Fibroblast of skin of right quadriceps (primary cell): ENCODE results near the gene SAMD14.
A peak's percentile ranks its signal among the peaks of the same experiment; 100 is the strongest.
"Not testable (repeated sequence)": the region's sequence is repeated elsewhere in the genome, so short reads cannot be mapped to it uniquely, and the experiment has no call there.

Experiments used
- DNase-seq: peaks from one replicate; pipeline ENCODE4 v3.0.0-alpha.2; 2013

Gene SAMD14

DNA sequence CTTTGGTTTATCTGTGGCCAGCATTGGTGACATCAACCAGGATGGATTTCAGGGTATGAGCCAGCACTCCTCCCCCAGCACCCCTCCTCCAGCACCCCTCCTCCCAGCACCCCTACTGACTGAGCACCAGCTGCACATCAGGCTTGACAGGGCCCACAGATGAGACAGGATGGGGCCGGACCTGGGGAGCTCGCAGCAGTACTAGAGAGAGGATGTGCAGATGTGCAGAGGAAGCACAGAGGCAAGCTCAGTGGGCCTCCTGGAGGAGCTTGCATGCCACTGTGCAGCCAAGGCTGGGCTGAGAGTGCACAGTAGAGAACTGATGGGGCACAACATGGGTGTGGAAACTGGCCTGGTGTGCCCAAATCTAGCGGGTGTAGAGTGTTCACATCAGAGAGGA lies 57.8 kb downstream of the SAMD14 start:
- DNase-seq, result no peak

DNA sequence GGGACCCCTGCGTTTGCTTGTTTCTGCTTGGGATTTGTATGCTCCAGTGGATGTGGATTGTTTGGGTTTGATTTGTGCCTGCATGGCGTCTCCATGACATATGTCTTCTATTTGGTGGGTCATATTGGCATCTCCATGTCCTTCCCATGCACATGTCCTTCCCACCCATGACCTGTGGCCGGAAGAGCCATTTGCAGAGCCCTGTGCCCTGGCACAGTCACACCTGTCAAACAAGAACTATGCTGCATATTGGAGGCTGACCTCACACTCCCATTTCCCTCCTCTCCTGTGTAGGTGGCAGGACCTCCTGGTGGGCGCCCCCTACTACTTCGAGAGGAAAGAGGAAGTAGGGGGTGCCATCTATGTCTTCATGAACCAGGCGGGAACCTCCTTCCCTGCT lies 58.3 kb downstream of the SAMD14 start:
- DNase-seq, result no peak

DNA sequence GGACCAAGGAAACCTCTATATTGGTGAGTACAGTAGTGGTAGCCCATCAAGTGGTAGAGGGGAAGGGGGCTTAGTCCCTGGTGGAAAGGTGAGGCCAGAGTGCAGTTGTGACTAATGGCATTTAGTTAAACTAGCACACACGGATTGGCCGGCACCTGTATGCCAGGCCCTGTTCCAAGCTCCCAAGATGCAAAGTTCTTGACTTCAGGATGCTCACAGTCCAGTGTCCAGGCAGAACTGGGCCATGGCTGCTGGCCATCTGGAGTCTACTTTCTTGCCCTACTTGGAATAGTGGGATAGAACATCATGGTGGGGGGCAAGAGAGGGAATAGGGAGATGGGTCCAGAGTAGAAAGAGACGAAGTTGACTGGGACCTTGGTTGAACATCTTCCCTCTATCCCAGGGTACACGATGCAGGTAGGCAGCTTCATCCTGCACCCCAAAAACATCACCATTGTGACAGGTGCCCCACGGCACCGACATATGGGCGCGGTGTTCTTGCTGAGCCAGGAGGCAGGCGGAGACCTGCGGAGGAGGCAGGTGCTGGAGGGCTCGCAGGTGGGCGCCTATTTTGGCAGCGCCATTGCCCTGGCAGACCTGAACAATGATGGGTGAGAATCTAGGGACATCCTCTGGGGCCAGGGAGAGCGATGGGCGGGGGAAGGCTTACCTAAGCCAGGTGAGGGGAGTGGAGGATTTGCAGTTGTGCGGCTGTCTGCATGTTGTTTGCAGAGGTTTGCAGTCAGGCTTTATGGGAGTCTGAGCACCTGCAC lies 58.9 kb downstream of the SAMD14 start:
- DNase-seq, result no peak

DNA sequence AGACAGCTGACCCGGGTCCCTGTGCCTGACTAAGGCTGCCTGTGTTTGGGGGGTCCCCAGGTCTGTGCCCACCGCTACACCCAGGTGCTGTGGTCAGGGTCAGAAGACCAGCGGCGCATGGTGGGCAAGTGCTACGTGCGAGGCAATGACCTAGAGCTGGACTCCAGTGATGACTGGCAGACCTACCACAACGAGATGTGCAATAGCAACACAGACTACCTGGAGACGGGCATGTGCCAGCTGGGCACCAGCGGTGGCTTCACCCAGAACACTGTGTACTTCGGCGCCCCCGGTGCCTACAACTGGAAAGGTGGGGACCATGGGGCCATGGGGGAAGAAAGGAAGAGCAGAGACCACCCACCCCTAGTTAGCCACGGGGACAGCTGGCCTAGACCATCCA lies 62.0 kb downstream of the SAMD14 start:
- no peak for DNase-seq

DNA sequence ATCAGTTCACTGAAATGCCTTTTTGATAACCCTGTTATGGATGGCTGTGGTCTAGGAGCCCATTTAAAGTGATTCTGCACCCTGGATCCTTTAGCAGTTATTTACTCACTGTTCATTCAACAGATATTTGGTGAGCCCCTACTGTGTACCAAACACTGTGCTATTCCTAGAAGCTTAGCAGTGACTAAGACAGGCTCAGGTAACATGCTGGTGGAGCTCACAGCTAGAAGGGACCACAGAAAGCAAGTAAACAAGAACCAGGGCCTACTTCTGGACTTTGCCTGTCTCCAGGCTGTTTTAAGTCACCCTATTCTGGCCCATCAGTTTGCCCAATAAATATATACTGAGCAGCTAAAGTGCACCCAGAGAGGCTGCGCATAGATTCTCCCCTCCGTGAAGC lies 63.0 kb downstream of the SAMD14 start:
- no peak for DNase-seq

DNA sequence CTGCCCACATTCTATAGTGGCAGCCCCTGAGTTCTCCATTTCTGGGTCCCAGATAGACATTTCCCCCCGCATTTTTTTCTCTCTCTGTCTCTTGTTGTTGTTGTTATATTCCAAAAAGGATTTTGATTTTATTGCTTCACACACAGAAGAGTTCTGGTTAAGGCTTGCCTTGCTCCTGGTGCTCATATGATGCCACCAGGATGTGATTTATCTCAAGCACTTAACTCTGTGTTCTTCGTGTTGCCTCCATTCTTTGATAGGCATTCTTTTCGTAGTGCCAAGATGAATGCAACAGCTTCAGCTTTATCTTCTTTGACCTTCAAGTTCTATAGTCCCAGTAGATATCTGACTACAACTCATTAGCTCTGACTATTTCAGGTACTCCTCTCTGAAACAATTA lies 64.9 kb downstream of the SAMD14 start:
- DNase-seq, result no peak

DNA sequence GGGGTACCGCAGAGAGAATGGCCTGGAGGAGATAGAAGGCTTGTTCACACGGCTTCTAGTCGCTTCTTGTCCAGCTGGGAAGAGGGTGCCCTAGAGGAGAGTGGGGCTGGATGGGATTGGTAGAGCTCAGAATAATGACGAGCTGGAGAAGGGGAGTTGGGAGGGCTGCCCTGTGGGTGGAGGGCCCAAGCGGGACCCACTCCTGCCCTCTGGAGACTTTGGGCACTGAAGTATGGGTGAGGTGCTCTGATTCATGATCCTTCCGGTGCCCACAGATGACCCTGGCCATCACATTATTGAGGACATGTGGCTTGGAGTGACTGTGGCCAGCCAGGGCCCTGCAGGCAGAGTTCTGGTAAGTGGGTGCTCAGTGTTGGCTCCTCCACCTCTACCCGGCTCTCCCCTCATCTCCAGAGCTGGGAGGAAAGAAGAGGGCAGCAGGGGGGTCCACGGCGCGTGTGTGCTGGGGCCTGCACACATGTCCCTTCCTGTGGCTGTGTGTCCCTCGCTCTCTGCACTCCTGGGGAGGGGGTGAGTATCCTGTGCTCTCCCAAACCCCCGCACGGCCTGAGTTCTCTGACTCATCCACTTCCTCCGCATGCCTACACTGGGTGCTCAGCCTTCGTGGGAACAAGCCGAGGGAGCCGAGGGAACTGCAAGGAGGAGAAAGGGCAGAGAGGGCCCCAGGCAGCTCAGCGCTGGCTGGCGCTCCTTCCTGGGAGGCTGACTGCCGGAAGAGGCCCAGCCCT lies 65.5 kb downstream of the SAMD14 start:
- peak; percentile 96 for DNase-seq

DNA sequence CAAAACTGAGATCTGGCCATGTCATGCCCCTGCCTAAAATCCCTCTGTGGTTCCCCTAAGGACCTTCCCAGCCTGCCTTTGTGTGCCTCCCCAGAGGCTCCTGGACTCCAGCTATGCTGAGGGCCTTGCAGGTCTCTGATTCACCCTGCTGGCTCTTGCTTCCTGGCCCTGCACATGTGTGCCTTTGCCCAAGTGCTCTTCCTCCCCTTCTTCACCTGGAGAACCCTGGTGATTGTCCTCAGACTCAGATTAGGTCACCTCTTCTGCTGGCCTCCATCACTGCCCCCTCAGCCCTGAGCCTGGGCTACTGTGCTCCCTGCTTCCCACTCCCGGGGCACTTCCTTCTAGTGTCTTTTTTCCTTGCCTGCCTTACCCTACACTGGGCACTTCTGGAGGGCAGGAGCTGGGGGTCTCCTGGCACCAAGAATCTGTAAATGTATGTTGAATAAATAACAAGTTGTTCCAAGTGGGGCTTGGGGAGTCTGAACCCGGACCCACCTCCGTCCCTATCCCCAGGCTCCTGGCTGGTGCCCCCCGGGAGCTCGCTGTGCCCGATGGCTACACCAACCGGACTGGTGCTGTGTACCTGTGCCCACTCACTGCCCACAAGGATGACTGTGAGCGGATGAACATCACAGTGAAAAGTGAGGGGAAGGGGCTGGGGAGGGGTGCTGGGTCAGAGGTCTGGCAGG lies 66.3 kb downstream of the SAMD14 start:
- DNase-seq, result peak; percentile 32

DNA sequence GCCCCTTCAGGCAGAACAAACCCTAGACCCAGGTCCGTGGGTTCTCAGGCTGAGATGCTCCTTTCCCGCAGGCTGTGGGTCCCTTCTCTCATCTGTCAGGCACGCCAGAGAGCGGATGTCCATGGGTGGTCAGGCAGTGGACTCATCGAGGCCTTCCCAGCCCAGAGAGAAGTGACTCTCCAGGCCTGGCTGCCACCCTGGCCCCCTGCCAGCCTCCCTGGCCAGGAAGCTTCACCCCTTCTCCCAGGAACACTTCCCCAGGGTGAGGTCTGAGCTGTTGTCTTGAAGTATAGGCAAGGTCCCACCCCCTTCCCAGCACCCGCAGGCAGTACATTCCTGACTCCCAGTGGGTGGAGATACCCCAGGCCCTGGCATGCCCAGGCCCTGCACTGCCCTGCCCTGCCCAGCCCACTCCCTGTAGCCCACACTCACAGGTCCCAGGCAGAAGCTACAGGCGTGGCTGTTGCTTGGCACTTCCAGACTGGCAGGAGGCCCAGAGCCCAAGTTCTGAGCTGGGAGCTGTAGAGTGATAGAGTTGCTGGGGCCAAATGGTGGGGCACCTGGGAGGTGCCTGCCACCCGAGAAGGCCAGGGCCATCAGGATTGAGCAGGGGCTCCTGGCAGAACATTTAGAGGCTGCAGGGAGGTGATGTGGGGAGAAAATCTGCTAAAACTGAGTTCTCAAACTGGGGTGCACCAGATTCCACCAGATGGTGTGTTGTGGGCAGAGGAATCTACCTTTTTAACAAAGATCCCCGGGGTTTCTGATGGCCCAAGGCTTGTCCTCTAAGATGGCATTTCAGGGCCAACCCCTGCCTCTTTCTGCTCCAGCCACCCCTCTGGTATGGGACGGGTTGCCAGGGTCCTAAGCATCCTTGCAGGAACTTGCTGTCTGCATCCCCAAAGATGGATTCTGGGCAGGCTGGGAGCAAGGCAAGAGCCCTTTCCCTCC lies 67.4 kb downstream of the SAMD14 start:
- DNase-seq, result peak; percentile 43

DNA sequence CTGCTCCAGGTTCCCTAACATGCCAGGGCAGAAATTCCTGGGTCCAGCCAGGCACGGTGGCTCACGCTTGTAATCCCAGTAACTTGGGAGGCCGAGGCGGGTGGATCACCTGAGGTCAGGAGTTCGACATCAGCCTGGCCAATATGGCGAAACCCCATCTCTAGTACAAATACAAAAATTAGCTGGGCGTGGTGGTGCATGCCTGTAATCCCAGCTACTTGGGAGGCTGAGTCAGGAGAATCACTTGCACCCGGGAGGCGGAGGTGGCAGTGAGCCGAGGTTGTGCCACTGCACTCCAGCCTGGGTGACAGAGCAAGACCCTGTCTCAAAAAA lies 68.3 kb downstream of the SAMD14 start:
- DNase-seq, result not testable (repeated sequence)

DNA sequence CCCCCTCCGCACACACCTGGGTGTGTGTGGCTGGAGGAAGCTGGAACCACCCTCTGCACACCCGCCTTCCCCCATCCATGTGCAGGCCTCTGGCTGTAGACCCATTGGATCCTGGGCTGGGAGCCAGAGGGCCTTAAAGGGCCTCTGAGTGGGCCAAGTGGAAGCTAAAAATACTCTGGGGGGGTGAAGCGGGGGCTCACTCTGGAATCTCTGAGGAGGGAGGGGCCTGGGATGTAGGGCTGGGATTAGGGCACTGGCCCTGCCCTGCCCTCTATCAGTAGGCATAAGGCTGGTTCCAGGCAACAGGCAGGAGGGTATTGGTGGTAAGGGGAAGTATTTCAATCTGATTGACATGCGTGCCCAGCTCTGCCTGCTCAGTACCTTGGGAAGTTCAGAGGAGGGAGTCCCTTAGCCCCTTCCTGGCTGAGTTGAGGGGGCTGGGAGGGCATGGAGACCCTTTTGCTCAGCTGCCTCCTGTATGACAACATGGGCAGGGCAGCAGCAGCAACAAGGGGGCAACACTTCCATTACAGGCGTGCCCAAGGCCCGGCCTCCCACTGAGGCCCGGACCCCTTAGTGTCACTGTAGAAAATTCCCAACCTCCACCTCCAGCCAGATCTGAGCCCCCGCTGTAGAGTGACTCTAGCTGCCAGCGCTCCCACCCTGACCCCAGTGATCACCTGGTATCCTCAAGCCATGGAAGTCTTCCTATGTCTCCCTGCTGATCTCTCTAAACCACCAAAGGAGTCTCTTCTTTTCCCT lies 68.8 kb downstream of the SAMD14 start:
- DNase-seq, result peak; percentile 80
